Activated naive CD8-positive, alpha-beta T cell (primary cell): ENCODE data around the gene ACTR2.

Experiments
- H3K27ac Mint-ChIP-seq: one replicate; pipeline ENCODE4 v1.8.0; 2021; ENCODE audit warnings: mixed read lengths
- H3K27me3 Mint-ChIP-seq: one replicate; pipeline ENCODE4 v1.8.0; 2021; ENCODE audit warnings: mixed read lengths
- H3K36me3 Mint-ChIP-seq: one replicate; pipeline ENCODE4 v1.8.0; 2021; ENCODE audit warnings: mixed read lengths
- H3K4me1 Mint-ChIP-seq: one replicate; pipeline ENCODE4 v1.8.0; 2021; ENCODE audit warnings: low read depth, mixed read lengths
- H3K4me3 Mint-ChIP-seq: one replicate; pipeline ENCODE4 v1.8.0; 2021; ENCODE audit warnings: mild to moderate bottlenecking, mixed read lengths
- H3K9me3 Mint-ChIP-seq: one replicate; pipeline ENCODE4 v1.8.0; 2021; ENCODE audit warnings: low read depth, mixed read lengths

Gene ACTR2

DNA sequence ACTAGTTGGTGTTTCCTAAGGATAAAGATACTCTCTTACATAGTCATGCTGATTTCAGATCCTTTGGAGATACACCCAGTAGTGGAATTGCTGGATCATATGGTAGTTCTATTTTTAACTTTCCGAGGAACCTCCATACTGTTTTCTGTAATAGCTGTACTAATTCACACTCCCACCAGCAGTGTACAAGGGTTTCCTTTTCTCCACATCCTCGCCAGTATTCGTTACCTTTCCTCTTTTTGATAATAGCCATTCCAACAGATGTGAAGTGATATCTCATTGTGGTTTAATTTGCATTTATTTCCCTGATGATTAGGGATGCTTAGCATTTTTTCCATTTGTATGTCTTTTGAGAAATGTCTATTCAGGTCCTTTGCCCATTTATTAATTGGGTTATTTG lies 34.0 kb downstream of the ACTR2 start:
- no peak overlapping the region for H3K4me3 Mint-ChIP-seq

DNA sequence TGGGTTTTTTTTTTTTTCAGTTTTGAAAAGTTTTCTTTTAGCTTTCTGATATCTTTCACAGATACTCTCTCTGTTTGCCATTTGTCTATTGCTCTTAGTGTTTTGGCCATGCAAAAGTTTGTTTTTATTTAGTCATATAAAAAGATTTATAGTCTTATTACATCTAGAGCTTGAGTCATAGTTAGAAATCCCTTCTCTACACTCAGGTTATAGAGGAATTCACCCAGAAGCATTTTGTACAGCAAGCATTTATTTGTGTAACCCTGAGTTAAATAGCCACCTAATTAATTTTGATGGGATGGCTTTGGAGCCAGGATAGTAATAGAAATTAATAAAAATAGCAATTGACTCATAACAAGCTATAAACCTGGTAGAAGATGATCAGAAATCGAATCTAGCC lies 35.6 kb downstream of the ACTR2 start:
- Mint-ChIP-seq H3K9me3 (no peaks in the 10 kb centered on the region), H3K4me3 (no peak overlapping the region), H3K36me3 (peaks cover 8% of the 10 kb centered on the region), H3K27ac (no peak overlapping the region), H3K4me1 (peaks cover 15% of the 10 kb centered on the region), H3K27me3 (no peaks in the 10 kb centered on the region)

More for the DNA sequence above, 34.0 kb downstream of the ACTR2 start:
- Mint-ChIP-seq H3K27me3 (no peaks in the 10 kb centered on the region), H3K27ac (peak overlapping the region; percentile 18), H3K36me3 (peaks cover 8% of the 10 kb centered on the region), H3K4me1 (peaks cover 22% of the 10 kb centered on the region), H3K9me3 (no peaks in the 10 kb centered on the region)

DNA sequence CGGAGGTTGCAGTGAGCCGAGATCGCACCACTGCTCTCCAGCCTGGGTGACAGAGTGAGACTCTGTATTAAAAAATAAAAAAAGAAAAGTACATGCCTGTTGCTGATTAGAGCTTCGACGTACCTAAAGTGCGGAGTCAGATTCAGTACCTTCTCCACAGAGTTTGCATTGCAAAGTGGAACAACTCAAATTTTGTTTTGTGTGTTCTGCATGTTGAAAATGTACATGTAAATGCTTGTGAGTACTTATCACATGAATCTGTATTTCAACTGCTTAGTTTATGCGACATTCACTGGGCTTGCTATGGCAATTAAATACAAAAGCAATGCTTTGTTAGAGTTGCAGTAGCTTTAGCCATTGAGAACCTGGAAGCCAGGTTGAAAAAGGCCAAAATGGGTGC lies 36.4 kb downstream of the ACTR2 start:
- H3K4me3 Mint-ChIP-seq: no peak overlapping the region
- no peaks in the 10 kb centered on the region for H3K27me3 Mint-ChIP-seq
- peak overlapping the region; percentile 46 for H3K27ac Mint-ChIP-seq
- H3K36me3 Mint-ChIP-seq: peaks cover 8% of the 10 kb centered on the region
- H3K9me3 Mint-ChIP-seq: no peaks in the 10 kb centered on the region
- peaks cover 15% of the 10 kb centered on the region for H3K4me1 Mint-ChIP-seq

DNA sequence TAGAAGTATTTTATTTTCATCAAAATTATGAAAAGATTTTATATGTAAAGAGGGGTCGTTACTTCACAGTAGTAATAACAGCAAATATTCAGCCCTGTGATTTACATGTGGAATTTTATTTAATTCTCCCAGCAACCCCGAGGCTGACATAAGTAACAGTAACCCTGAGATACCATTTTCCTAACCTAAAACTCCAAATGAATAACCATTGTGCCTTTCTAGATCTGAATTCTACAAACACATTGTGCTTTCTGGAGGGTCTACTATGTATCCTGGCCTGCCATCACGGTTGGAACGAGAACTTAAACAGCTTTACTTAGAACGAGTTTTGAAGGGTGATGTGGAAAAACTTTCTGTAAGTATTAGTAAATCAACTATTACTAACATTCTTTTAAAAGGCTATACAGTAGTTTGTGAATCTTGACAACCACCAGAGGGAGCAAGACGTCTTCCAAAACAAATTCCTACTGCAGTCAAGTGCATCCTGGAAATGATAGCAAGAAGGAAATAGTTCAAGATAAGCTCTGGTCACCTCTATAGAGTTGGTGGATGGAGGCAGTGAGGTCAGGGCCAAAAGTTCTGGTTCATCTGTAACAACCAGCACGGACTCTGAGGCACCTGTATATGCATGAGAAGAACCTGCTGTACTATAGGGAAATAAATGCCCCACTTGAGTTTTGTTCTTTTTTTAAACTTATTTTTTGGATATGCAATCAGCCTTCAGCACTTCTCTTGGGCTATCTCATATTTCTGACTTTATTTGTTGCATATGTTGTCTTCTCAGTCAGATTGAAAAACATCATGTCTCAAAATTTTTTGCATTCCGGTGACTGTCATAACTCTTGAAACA lies 37.4 kb downstream of the ACTR2 start:
- no peak overlapping the region for H3K4me3 Mint-ChIP-seq
- peaks cover 8% of the 10 kb centered on the region for H3K36me3 Mint-ChIP-seq
- H3K4me1 Mint-ChIP-seq: peaks cover 15% of the 10 kb centered on the region
- no peaks in the 10 kb centered on the region for H3K27me3 Mint-ChIP-seq
- peak overlapping the region; percentile 79 for H3K27ac Mint-ChIP-seq
- no peaks in the 10 kb centered on the region for H3K9me3 Mint-ChIP-seq

DNA sequence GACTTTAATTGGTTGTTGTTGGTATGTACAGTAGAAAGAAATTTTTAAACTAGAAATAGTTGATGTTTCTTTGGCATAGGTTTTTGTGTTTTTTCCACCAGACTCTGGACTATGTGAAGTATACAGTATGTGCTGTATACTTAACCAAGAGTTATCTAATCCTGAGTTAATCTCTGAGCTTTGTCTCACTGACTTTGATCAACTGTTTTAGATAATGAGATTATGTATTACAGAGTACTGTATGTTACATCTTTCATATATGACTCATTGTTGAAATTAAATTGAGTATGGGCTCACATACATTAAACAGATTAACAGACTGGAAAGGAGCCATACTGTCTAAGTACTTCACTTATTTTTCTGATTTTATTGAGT lies 38.0 kb downstream of the ACTR2 start:
- Mint-ChIP-seq H3K36me3 (peaks cover 8% of the 10 kb centered on the region), H3K4me3 (no peak overlapping the region), H3K27ac (no peak overlapping the region), H3K4me1 (peaks cover 15% of the 10 kb centered on the region), H3K27me3 (no peaks in the 10 kb centered on the region), H3K9me3 (no peaks in the 10 kb centered on the region)

DNA sequence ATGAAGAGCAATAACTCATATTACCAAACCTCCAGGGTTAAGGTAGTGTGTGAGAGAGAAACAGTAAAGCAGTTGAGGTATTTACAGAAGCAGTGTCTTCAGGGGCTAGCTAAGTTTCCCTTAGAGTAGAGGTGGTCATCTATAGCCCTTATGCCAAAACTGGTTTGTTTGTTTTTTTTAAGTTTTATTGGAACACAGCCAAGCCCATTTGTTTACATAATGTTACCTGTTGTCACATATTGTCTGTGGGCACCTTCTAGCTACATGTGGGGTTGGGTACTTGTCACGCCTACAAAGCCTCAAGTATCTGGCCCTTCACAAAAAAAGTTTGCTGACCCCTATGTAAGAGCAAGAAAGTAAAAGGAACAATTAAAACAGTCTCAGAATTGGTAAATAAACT lies 39.4 kb downstream of the ACTR2 start:
- H3K4me1 Mint-ChIP-seq: peaks cover 8% of the 10 kb centered on the region
- H3K36me3 Mint-ChIP-seq: peaks cover 6% of the 10 kb centered on the region
- no peak overlapping the region for H3K27ac Mint-ChIP-seq
- H3K4me3 Mint-ChIP-seq: no peak overlapping the region
- H3K9me3 Mint-ChIP-seq: no peaks in the 10 kb centered on the region
- H3K27me3 Mint-ChIP-seq: no peaks in the 10 kb centered on the region

DNA sequence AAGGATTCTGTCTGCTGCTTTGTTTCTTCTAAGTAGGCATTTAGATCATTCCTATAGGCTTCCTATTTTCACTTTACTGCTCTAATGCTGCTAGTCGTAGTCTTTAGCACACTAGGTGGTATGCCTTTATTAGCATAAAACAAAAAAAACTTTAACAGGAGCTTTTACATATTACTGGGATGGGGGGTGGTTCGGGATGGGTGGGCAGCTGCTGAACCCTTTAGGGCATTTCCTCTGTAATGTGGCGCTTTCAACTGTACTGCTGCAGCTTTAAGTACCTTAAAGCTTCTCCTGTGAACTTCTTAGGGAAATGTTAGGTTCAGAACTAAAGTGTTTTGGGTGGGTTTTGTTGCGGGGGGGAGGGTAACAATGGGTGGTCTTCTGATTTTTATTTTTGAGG lies 41.3 kb downstream of the ACTR2 start:
- Mint-ChIP-seq H3K27me3 (no peaks in the 10 kb centered on the region), H3K36me3 (peaks cover 6% of the 10 kb centered on the region), H3K9me3 (no peaks in the 10 kb centered on the region), H3K27ac (no peak overlapping the region), H3K4me3 (no peak overlapping the region), H3K4me1 (peaks cover 8% of the 10 kb centered on the region)

DNA sequence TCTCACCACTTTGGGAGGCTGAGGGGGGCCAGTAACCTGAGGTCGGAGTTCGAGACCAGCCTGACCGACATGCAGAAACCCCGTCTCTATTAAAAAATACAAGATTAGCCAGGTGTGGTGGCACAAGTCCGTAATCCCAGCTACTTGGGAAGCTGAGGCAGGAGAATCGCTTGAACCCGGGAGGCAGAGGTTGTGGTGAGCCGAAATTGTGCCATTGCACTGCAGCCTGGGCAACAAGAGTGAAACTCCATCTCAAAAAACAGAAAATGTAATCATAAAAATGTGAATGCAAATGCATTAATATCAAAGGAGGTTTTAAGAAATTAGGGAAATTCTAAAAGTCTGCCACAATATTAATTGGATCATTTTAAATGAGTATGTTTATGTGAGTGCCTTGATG lies 45.7 kb downstream of the ACTR2 start:
- Mint-ChIP-seq H3K9me3 (no peaks in the 10 kb centered on the region), H3K4me3 (no peak overlapping the region), H3K4me1 (peaks cover 8% of the 10 kb centered on the region), H3K27me3 (no peaks in the 10 kb centered on the region), H3K36me3 (peaks cover 3% of the 10 kb centered on the region), H3K27ac (peak overlapping the region; percentile 11)

DNA sequence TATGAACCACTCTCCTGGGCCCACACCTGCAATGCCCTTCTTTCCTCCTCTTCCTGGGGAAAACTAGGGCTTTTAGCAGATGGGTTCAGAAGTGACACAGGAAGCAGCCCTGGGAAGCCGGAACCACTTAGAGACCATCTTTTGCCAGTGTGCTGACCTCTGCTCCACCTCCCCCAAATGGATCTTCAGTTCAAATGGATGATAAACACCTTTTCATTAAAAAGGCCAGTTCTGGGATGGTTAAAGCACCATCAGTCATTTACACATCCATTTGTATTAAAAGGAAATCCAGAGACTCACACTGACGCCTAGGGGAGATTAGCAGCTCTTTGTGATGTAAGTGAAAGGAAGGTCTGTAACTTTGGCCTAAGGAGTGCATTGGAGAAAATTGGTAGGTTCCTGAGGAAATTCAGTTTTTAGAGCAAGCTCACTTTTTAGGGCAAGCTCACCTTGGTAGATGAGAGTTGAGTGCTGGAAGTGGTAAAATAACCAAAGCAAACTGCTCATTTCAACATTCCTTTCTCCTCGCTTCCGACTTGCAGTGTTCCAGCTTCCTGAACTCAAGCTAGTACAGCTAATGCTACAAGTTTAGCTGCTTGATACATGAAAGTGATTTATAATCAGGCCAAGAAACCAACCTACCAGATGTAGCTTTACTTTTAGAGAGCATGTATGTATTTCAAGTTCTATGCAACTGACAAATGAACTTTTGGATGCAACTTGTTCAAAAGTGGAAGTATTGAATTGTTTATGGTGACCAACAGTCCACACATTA lies 47.7 kb downstream of the ACTR2 start:
- Mint-ChIP-seq H3K9me3 (no peaks in the 10 kb centered on the region), H3K27ac (peak overlapping the region; percentile 24), H3K4me1 (peaks cover 16% of the 10 kb centered on the region), H3K27me3 (no peaks in the 10 kb centered on the region), H3K36me3 (peaks cover 3% of the 10 kb centered on the region), H3K4me3 (no peak overlapping the region)

DNA sequence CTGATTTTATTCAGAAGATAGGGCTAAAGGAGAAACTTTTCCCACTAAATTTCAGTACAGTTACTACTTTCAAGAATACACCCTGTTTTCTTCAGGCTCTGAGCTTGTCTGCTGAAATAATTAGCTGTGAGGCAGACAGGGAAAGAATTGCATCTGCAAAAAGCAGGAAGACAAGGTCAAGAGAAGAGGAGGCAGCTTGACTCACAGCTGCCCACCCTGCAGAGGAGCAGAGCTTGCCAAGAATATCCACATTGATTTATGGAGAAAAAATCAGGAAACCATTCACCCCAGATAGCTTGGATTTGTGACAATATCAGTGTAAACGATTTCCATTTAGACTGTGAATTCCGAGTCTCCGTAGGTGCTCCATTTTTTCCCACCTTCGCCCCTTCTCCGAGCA lies 49.0 kb downstream of the ACTR2 start:
- Mint-ChIP-seq H3K36me3 (peaks cover 2% of the 10 kb centered on the region), H3K27ac (no peak overlapping the region), H3K4me1 (peaks cover 16% of the 10 kb centered on the region), H3K9me3 (no peaks in the 10 kb centered on the region), H3K27me3 (no peaks in the 10 kb centered on the region), H3K4me3 (no peak overlapping the region)

DNA sequence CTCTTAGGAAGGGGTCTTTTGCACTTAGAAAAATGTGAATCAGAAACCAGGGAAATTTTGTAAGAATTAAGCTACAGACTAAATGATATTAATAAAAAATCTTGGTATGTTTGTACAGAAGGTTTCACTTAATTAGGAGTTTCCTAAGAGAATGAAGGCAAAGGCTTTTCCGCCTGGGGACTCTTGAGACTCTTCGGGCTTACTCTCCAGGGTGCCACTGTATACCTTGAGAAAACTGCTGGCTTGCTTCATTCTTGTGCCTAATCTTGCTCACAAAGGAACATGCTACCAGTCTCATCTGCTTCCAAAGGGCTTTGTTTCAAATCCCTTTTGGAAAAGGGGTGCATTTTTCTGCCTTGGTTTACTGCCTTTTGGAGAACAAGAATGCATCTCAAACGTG lies 49.5 kb downstream of the ACTR2 start:
- no peak overlapping the region for H3K4me3 Mint-ChIP-seq
- no peaks in the 10 kb centered on the region for H3K9me3 Mint-ChIP-seq
- no peaks in the 10 kb centered on the region for H3K36me3 Mint-ChIP-seq
- peak overlapping the region; percentile 23 for H3K27ac Mint-ChIP-seq
- H3K4me1 Mint-ChIP-seq: peaks cover 16% of the 10 kb centered on the region
- no peaks in the 10 kb centered on the region for H3K27me3 Mint-ChIP-seq

DNA sequence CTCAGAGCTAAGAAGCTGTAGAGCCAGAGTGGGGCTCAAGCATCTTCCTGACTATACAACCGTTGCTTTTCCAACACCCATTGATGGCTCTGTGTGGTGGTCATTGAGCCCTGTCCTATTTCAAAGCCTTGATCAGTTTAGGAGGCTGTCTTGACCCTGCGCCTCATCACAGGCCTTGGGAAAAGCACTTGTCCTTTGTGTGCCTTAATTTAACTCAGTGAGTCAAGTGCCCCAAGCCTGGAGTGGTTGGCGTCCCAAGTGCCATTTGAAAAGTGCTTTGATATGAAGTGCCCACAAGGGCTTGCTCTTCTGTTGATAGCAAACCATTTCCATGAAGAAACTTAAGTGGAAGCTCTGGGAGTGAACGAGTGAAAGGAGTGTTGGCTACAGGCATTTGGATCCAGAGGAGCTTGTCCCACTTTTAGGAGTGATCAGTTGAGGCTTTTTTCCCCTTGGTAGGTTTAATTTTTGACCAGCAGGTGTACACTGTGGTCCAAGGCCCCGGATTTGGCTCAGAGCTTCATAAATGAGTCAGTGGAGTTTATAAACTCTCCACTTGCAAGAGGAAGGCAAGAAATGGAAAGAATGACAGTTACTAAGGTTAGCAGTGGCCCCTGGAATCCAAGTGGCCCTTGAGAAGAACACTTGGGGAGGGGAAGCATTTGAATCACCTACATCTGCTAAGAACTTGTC lies 50.3 kb downstream of the ACTR2 start:
- H3K27me3 Mint-ChIP-seq: no peaks in the 10 kb centered on the region

DNA sequence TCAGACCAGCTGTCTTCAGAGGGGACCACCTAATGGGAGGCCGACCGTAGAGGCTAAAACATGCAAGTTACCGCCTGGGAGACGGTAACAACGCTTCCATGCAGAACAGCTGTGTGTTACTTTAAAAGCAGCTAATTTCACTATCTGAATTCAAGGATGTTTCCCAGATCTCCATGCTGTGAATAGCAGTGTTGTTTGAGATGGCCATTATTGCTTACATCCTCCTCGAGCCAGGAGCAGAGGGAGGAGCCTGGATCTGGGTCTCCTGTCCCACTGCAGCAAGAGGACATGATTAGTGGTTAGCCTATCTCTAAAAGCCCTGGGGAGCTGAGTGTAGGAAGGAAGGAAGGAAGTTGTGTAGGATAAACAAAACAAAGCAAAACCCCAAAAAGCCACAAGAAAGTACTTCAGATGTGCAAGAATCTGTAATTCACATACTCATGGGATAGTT lies 50.9 kb downstream of the ACTR2 start:
- Mint-ChIP-seq H3K27me3 (no peaks in the 10 kb centered on the region), H3K4me1 (peaks cover 16% of the 10 kb centered on the region), H3K36me3 (no peaks in the 10 kb centered on the region), H3K27ac (no peak overlapping the region), H3K9me3 (no peaks in the 10 kb centered on the region), H3K4me3 (no peak overlapping the region)

More for the DNA sequence above, 50.3 kb downstream of the ACTR2 start:
- H3K36me3 Mint-ChIP-seq: no peaks in the 10 kb centered on the region
- H3K27ac Mint-ChIP-seq: no peak overlapping the region
- no peak overlapping the region for H3K4me3 Mint-ChIP-seq
- H3K4me1 Mint-ChIP-seq: peaks cover 16% of the 10 kb centered on the region
- H3K9me3 Mint-ChIP-seq: no peaks in the 10 kb centered on the region

DNA sequence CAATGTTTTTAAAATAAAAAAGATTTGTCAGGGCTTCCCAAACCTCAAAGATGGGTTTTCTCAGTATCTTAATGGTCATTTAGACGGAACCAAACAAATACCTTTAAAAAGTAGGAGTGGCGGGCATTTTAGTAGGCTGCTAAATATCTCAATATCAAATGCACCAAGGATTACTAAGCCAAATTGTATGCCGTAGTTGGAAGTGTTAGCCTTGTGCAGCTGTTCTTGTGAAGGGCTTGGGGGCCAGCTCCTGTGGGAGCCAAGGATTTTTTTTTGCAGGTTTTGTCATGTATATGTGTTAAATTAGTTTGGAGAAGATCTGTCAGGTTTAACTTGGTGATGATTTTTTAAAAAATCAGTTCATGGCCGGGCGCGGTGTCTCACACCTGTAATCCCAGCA lies 52.1 kb downstream of the ACTR2 start:
- Mint-ChIP-seq H3K4me3 (no peak overlapping the region), H3K4me1 (peaks cover 16% of the 10 kb centered on the region), H3K27ac (no peak overlapping the region), H3K36me3 (no peaks in the 10 kb centered on the region), H3K27me3 (no peaks in the 10 kb centered on the region), H3K9me3 (no peaks in the 10 kb centered on the region)
